Measurements from ENCODE around the gene PCGF5. TPM values are rescaled to one million over a fixed set of nuclear protein-coding genes. Genes with fewer than 3 reads are reported as not detected.
"Not testable (repeated sequence)": the region's sequence is repeated elsewhere in the genome, so short reads cannot be mapped to it uniquely, and the experiment has no call there.

The PCGF5 gene
- total RNA-seq, 2 donors from 2014 or later = 32.9 to 37.3 TPM

DNA sequence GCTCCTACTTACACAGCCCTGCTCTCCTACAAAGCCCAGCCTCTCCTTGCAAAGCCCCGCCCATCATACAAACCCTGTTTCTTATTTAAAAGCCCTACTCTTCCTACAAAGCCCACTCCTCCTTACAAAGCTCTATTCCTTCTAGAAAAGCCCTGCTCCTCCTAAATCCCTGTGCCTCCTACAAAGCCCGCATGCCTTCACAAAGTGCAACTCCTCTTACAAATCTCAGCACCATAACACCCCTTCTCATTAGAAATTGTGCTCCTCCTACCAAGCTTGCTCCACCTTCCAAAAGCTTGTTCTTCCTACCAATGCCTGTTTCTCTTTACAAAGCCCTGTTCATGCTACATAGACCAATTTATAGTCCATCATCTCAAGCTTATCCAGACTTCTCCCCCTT lies 66.1 kb downstream of the PCGF5 start:
- Mint-ChIP-seq H3K27me3 (no peaks in the 10 kb centered on the region), H3K36me3 (ENCODE audit: low read depth) (peaks cover 4% of the 10 kb centered on the region), H3K4me1 (no peaks in the 10 kb centered on the region)

DNA sequence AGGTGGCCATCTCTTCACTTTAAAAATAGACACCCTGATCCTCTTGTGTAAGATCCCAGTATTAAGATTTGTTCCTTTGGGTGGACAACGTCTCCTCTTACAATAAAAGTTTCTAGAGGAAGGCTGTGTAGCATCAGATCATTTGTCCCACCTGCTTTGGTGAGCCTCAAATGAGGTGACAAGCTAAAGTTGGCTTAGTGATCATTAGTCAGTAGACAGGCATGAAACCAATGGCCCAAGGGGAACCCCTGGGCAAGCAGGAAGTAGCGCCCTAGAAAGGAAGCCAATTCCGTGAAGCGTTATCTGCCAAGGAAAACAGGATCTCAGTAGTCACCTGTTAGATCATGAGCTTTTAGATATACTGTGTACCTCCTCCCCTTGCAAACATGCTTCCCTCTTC lies 66.8 kb downstream of the PCGF5 start:
- no peaks in the 10 kb centered on the region for H3K27me3 Mint-ChIP-seq
- H3K4me1 Mint-ChIP-seq = no peaks in the 10 kb centered on the region
- no peaks in the 10 kb centered on the region for H3K9me3 Mint-ChIP-seq

More for the DNA sequence above, 66.1 kb downstream of the PCGF5 start:
- Mint-ChIP-seq H3K27ac (no peak overlapping the region), H3K9me3 (no peaks in the 10 kb centered on the region), H3K4me3 (no peak overlapping the region)
- ATAC-seq (replicated peaks) = no peak

DNA sequence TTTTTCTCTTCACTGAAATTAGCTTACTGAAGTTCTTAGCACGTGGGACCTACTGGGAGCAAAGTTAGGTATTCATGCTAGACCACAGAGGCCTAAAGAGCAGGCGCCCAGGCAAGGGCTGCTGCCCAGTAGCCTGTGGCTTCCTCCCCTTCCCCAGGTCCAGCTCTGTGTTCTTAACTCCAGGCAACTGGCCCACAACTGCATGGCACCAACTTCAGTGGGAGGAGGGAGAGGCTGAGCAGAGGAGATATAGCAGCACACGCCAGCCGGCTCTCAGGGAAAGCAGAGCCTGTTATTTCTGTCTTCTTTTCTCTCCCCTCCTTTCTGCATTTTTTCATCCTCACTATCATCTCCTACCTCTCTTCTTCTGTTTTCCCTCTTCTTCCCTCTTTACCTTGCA lies 67.4 kb downstream of the PCGF5 start:
- Mint-ChIP-seq H3K4me1 (no peaks in the 10 kb centered on the region), H3K27ac (peak overlapping the region; percentile 17), H3K27me3 (no peaks in the 10 kb centered on the region), H3K9me3 (no peaks in the 10 kb centered on the region), H3K36me3 (ENCODE audit: low read depth) (no peaks in the 10 kb centered on the region), H3K4me3 (no peak overlapping the region)
- ATAC-seq (replicated peaks) = no peak

More for the DNA sequence above, 66.8 kb downstream of the PCGF5 start:
- Mint-ChIP-seq H3K27ac (no peak overlapping the region), H3K4me3 (no peak overlapping the region), H3K36me3 (ENCODE audit: low read depth) (no peaks in the 10 kb centered on the region)
- peak; percentile 71 for ATAC-seq (replicated peaks)

DNA sequence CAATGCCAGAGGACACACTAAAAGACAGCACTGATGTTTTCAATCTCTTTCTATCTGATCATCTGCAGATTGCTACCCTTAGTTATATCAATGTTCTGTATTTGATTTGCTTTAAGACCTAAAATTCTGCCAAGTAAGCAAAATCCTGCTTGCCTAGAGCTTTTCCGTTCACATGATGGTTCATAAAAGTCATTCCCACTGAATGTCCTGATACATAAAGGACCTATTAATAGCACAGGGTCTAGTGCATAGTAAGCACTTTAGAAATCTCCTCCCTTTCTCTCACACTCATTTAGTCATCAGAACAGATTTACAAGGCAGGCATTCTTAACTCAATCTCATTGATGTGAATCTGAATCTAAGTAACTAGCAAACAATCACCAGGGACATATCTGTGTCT lies 68.8 kb downstream of the PCGF5 start:
- no peak for ATAC-seq (replicated peaks)

DNA sequence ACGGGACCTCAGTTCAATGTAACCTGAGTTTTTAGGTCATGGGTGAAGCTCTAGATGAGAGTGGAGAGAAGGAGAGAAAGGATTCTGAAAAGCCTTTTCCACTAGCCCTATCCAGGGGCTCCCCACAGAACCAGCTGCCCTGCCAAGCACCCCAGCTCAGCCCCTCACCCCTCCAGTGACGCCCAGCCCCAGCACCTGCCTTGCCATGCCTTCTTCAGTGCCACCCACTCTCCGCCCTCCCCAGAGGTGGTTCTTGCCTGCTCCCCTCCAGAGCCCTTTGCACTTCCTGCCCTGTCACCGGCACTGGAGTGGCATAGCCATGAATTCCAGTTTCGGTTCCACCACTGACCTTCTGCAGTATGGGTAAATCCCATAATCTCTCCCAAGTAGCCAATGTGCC lies 70.1 kb downstream of the PCGF5 start:
- ATAC-seq (replicated peaks) = no peak
- H3K9me3 Mint-ChIP-seq = no peaks in the 10 kb centered on the region
- no peaks in the 10 kb centered on the region for H3K4me1 Mint-ChIP-seq
- no peaks in the 10 kb centered on the region for H3K36me3 Mint-ChIP-seq (ENCODE audit: low read depth)
- H3K4me3 Mint-ChIP-seq = no peak overlapping the region
- H3K27me3 Mint-ChIP-seq = no peaks in the 10 kb centered on the region
- H3K27ac Mint-ChIP-seq = no peak overlapping the region

More for the DNA sequence above, 68.8 kb downstream of the PCGF5 start:
- H3K4me1 Mint-ChIP-seq = no peaks in the 10 kb centered on the region
- H3K27ac Mint-ChIP-seq = no peak overlapping the region
- no peaks in the 10 kb centered on the region for H3K27me3 Mint-ChIP-seq
- H3K4me3 Mint-ChIP-seq = no peak overlapping the region
- no peaks in the 10 kb centered on the region for H3K36me3 Mint-ChIP-seq (ENCODE audit: low read depth)
- no peaks in the 10 kb centered on the region for H3K9me3 Mint-ChIP-seq

DNA sequence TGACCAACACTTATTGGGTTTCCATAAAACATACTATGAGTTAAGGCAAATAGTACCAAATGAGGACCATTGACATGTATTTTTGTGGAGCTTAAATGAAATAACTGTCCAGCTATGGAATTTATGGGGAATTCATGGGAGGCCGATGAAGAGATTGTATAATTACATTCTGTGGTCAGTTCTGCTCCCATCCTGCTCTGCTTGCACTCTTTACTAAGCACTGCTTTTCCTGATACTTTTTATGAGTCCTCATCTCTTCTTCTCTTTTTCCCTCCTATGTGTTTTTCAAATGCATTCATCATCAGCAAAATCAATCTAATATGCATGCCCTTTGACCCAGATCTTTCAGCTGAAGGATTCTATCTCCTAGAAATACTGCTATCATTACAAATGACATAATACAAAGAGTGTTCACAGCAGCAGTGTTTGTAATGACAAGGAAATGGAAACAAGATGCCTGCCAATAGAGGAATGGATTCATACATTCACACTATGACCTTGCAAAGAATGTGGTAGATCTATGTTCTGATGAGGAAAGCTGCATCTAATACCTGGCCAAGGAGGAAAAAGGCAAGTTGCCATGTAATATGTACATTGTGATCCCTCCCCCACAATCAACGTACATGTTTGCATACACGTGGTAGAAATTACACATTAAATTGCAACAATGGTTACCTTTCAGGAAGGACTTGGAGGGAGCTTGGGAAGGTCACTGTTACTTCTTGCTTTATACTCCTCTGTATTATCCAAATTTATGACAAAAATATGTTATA lies 73.9 kb downstream of the PCGF5 start:
- no peaks in the 10 kb centered on the region for H3K36me3 Mint-ChIP-seq (ENCODE audit: low read depth)
- H3K4me1 Mint-ChIP-seq = peaks cover 5% of the 10 kb centered on the region
- H3K4me3 Mint-ChIP-seq = no peak overlapping the region
- H3K27me3 Mint-ChIP-seq = no peaks in the 10 kb centered on the region
- no peak overlapping the region for H3K27ac Mint-ChIP-seq
- ATAC-seq (replicated peaks) = no peak
- no peaks in the 10 kb centered on the region for H3K9me3 Mint-ChIP-seq

DNA sequence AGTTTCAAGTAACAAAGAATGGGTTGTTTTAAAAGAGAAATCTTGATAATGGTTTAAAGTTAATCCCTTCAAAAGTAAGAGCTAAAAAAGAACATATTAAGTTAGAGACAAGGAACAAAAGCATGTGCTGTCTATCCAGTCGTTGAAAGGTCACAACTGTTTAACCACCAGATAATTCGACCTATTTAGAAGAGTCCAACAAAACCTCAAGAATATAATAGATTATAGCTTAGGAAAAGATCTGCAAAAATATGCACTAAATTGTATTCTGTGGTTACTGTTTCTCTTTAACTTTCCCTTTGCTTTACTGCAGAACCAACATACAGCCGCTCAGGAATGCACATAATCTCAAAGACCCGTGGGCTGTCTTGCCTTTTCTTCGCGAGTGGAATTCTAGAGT lies 74.9 kb downstream of the PCGF5 start:
- ATAC-seq (replicated peaks) = no peak
- Mint-ChIP-seq H3K4me3 (no peak overlapping the region), H3K9me3 (no peaks in the 10 kb centered on the region), H3K27me3 (no peaks in the 10 kb centered on the region), H3K36me3 (ENCODE audit: low read depth) (no peaks in the 10 kb centered on the region), H3K27ac (no peak overlapping the region), H3K4me1 (peaks cover 5% of the 10 kb centered on the region)

DNA sequence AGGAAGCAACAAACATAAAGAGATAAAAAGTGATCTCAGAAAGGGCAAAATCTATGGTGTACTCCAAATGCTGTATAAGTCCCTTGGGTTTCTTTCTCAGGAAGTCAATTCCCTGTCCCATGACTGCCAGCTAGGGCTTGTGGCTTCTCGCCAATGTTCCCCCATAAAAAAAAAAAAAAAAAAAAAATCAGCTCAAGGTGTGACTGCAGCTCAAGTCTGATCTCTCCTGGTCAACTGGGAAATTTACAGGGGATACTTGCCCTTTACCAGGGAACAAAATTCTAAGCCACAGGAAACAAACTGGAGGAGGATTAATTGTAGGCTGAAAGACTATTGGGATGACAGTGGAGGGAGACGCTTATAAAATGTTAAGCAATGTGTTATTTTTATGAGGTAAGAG lies 76.0 kb downstream of the PCGF5 start:
- H3K36me3 Mint-ChIP-seq (ENCODE audit: low read depth) = no peaks in the 10 kb centered on the region
- H3K9me3 Mint-ChIP-seq = no peaks in the 10 kb centered on the region
- peaks cover 5% of the 10 kb centered on the region for H3K4me1 Mint-ChIP-seq
- H3K27ac Mint-ChIP-seq = no peak overlapping the region
- no peak overlapping the region for H3K4me3 Mint-ChIP-seq
- ATAC-seq (replicated peaks) = no peak
- no peaks in the 10 kb centered on the region for H3K27me3 Mint-ChIP-seq

DNA sequence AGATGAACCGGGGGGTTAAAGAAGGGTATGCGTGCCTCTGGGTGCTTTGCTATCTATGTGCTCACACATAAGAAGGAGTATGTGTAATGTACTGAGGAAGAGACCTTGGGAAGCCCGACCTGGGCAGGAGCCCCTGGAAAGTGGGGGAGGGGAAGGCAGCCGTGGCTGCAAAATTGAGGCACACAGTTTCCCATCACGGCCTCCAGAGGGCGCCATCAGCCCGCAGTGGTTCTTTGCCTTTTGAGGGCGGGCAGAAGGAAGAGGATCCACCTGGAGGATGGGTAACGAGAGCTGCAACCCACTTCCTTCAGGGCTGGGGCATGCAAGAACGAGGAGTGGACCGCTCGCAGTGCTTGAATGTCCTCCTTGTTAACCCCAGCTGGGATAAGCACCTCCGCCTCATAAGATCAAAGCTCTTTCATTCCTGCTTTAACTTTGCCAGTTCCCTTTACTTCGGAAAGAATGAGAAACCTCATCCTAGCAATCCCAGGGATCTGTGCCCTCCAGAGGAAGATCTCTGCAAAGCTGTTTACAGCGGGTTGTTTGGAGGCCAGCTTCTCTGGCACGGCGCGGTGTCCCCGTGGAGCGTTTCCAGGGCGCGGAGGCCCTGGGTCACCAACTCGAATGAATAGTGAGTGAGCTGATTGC lies 77.9 kb downstream of the PCGF5 start:
- peak overlapping the region; percentile 66 for H3K4me3 Mint-ChIP-seq
- no peaks in the 10 kb centered on the region for H3K27me3 Mint-ChIP-seq
- ATAC-seq (replicated peaks) = peak; percentile 95
- H3K36me3 Mint-ChIP-seq (ENCODE audit: low read depth) = no peaks in the 10 kb centered on the region
- peaks cover 5% of the 10 kb centered on the region for H3K4me1 Mint-ChIP-seq
- no peaks in the 10 kb centered on the region for H3K9me3 Mint-ChIP-seq
- H3K27ac Mint-ChIP-seq = peak overlapping the region; percentile 25

DNA sequence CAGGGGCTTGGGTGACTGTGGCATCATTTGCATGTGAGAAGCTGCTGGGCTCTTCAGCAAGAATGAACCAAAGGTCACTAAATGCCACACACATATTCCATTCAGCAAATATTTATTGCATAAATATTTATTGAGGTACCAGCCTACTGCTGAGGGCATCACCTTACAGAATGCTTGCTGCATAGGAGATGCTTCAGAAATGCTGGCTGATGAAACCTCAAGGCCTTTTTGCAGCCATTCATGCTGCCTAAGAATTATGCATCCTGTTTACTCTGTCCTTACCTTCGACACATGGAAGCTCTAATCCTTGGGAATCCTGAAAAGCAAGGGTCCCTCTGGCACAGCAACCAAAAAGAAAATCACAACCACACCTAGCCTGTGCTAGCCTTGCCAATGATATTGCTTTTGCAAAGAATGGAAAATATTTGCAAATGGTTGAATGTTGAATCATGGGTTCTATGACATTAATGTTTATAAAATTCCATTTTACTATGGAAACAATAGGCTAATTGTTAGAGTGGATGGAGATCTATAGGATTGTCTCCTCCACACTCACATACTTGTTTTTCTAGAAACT lies 79.6 kb downstream of the PCGF5 start:
- Mint-ChIP-seq H3K27ac (no peak overlapping the region), H3K4me3 (no peak overlapping the region), H3K27me3 (no peaks in the 10 kb centered on the region), H3K4me1 (peaks cover 5% of the 10 kb centered on the region), H3K36me3 (ENCODE audit: low read depth) (no peaks in the 10 kb centered on the region), H3K9me3 (no peaks in the 10 kb centered on the region)
- no peak for ATAC-seq (replicated peaks)

DNA sequence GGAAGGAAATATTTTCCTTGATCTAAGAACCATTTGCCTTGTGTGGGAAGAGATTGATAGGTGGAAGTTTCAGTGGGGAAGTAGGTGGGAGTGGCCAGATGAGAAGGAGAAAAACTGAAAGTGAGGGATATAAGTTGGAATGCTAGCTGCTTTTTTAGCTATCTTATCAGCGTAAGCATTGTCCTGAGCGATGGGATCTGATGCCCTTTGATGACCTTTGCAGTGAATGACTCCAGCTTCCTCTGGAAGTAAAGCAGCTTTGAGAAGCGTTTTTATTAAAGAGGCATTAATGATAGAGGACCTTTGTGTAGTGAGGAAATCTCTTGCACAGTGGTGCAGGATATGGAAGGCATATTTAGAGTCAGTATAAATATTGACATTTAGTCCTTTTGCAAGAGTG lies 82.5 kb downstream of the PCGF5 start:
- not testable (repeated sequence) for H3K27ac Mint-ChIP-seq; ATAC-seq (replicated peaks); H3K36me3 Mint-ChIP-seq (ENCODE audit: low read depth); H3K27me3 Mint-ChIP-seq; H3K4me3 Mint-ChIP-seq; H3K4me1 Mint-ChIP-seq; H3K9me3 Mint-ChIP-seq

DNA sequence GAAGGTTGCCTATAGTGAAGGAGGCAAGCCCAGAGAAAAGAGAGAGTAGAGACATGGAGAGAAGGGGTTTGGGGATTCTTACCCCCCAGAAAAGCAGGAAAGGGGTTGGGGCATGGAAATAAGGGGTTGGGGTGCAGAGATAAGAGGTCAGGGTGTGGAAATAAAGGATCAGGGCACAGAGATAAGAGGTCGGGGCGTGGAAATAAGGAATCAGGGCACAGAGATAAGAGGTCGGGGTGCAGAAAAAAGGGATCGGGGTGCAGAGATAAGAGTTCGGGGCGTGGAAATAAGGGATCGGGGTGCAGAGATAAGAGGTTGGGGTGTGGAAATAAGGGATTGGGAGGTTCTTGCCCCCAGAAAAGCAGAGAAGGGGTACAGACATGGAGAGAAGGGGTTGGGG lies 85.5 kb downstream of the PCGF5 start:
- H3K36me3 Mint-ChIP-seq (ENCODE audit: low read depth); H3K27ac Mint-ChIP-seq; ATAC-seq (replicated peaks); H3K4me3 Mint-ChIP-seq; H3K4me1 Mint-ChIP-seq; H3K9me3 Mint-ChIP-seq; H3K27me3 Mint-ChIP-seq: not testable (repeated sequence)

DNA sequence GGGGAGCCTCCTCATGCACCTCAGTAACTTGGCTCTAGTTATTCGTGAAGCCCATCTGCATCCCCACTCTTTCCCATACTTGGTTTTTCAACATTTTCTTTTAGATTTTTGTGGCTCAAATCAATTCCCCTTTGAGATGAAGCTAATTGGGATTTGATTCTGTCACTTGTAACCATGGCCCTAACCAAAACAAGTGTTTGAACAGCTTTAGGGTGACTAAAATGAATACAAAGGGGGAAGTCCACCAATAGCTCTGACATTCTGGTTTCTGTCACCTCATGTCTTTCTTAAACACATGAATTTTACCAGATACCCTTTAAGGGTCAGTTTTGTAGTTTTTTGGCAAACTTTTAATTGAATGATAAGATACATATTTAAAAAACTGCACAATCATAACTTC lies 87.0 kb downstream of the PCGF5 start:
- no peak overlapping the region for H3K27ac Mint-ChIP-seq
- H3K36me3 Mint-ChIP-seq (ENCODE audit: low read depth) = no peaks in the 10 kb centered on the region
- peak; percentile 42 for ATAC-seq (replicated peaks)
- H3K27me3 Mint-ChIP-seq = peaks cover 9% of the 10 kb centered on the region
- no peak overlapping the region for H3K4me3 Mint-ChIP-seq
- H3K9me3 Mint-ChIP-seq = no peaks in the 10 kb centered on the region
- no peaks in the 10 kb centered on the region for H3K4me1 Mint-ChIP-seq

DNA sequence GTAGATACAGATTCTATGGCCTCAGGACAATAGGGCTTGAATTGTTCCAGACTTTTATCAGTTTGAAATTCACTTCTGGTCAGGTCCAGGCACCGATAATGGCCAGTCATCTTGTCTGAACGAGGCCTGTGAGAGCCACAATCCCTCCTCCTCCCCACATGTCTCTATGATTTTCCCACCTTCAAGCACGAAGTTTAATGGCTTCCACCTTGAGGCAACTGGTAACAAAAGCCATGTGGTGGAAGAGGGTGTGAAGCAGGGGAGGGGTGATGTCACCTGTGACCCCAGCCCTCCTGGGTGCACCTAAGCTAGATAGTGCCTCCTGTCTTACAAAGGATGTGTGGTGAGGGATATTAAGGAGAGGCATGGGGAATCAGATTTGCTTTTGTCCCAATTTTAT lies 89.2 kb downstream of the PCGF5 start:
- Mint-ChIP-seq H3K4me1 (peaks cover 5% of the 10 kb centered on the region), H3K4me3 (no peak overlapping the region), H3K27me3 (peaks cover 9% of the 10 kb centered on the region), H3K27ac (no peak overlapping the region), H3K36me3 (ENCODE audit: low read depth) (no peaks in the 10 kb centered on the region), H3K9me3 (no peaks in the 10 kb centered on the region)
- no peak for ATAC-seq (replicated peaks)

Measured in activated T-helper 17 cell treated with anti-CD3 and anti-CD28 coated beads, Interleukin-2, amount 50 U/mL, for 72 hours (primary cell).